HepG2 (cell line): Measurements from ENCODE around the gene KCNE4. TPM values are rescaled to one million over a fixed set of nuclear protein-coding genes. Genes with fewer than 3 reads are reported as not detected.

Experiments
- ATAC-seq: fragments of 200-7000 bp; cut with Tn5 transposase; 3 replicates; pipeline ENCODE4 v1.9.1; 2020; ENCODE audit warnings: mild to moderate bottlenecking, moderate library complexity
- BruUV-seq: library from RNA; stranded (reverse); fragments of 400-500 nt; replicated peaks from 2 replicates; lab custom pipeline; 2021; lab: Mats Ljungman, UMichigan
- CTCF ChIA-PET: fragments of 300-600 bp; formaldehyde crosslinking; extraction: SDS; loops from one replicate; lab custom pipeline; 2021; ENCODE audit warnings: low total read pairs, inconsistent platforms, low intra/inter-chr PET ratio; lab: Yijun Ruan, JAX
- POLR2A ChIA-PET: fragments of 350-600 bp; sonication (Branson Sonifier 250); formaldehyde crosslinking; loops from one replicate; lab custom pipeline; 2020; ENCODE audit warnings: antibody characterized with exemption, inconsistent platforms; lab: Yijun Ruan, JAX
- DNase-seq: peaks from one replicate; pipeline ENCODE4 v3.0.0-alpha.2; 2015; ENCODE audit warnings: low spot score
- FAIRE-seq: peaks from 3 replicates; lab custom pipeline; 2011; peaks lifted over from hg19 to GRCh38; lab: Jason Lieb, UNC
- H2AFZ ChIP-seq: one replicate; pipeline ENCODE4 v1.6.1; 2011; ENCODE audit warnings: low read length, inconsistent platforms
- H3K27ac ChIP-seq: fragments of 300-600 bp; 3 replicates; pipeline ENCODE4 v1.8.0; 2011; ENCODE audit warnings: mixed run types, mild to moderate bottlenecking, mixed read lengths, low read length, inconsistent platforms; ENCODE audit not compliant: insufficient read depth; ENCODE audit errors: extremely low read length
- H3K27me3 ChIP-seq, 2 experiments: fragments of 200-600 bp in 1 of 2; 2 replicates in 1 of 2; 3 replicates in 1 of 2; pipeline versions ENCODE4 v1.6.0 to v1.8.0; 2011; ENCODE audit warnings: low read length in 2 of 2, mild to moderate bottlenecking in 2 of 2, moderate library complexity in 2 of 2, inconsistent platforms in 1 of 2; ENCODE audit not compliant: insufficient read depth in 2 of 2, control insufficient read depth in 1 of 2
- H3K36me3 ChIP-seq, 2 experiments: fragments of 200-600 bp in 1 of 2; replicated peaks in 1 of 2; 2 replicates in 1 of 2; 3 replicates in 1 of 2; pipeline versions ENCODE4 v1.5.1 to v1.8.0; 2011; ENCODE audit warnings: low read length in 2 of 2, inconsistent platforms in 1 of 2; ENCODE audit not compliant: insufficient read depth in 2 of 2, control insufficient read depth in 1 of 2
- H3K4me1 ChIP-seq: 2 replicates; pipeline ENCODE4 v1.5.1; 2012; ENCODE audit warnings: low read length, inconsistent platforms; ENCODE audit not compliant: insufficient read depth
- H3K4me2 ChIP-seq: 2 replicates; pipeline ENCODE4 v1.6.0; 2011; ENCODE audit warnings: low read depth, low read length, inconsistent platforms
- H3K4me3 ChIP-seq, 3 experiments: fragments of 200-600 bp in 1 of 3; sonication (generic), shearing (Covaris generic) in 1 of 3; replicated peaks in 1 of 3; 2 replicates each; pipeline ENCODE4 v1.5.1; 2011 to 2016; ENCODE audit warnings: low read length in 3 of 3, inconsistent platforms in 2 of 3, low read depth in 2 of 3, mild to moderate bottlenecking in 2 of 3, control low read depth in 1 of 3, mixed read lengths in 1 of 3; ENCODE audit not compliant: insufficient read depth in 1 of 3
- H3K79me2 ChIP-seq: one replicate; pipeline ENCODE4 v1.6.1; 2011; ENCODE audit warnings: low read length, inconsistent platforms; ENCODE audit not compliant: insufficient read depth
- H3K9ac ChIP-seq: 2 replicates; pipeline ENCODE4 v1.6.0; 2011; ENCODE audit warnings: mild to moderate bottlenecking, low read depth, low read length, inconsistent platforms; ENCODE audit not compliant: insufficient read depth
- H3K9me3 ChIP-seq: 2 replicates; pipeline ENCODE4 v1.5.1; 2012; ENCODE audit warnings: mild to moderate bottlenecking, low read length
- H4K20me1 ChIP-seq: 2 replicates; pipeline ENCODE4 v1.6.0; 2011; ENCODE audit warnings: inconsistent platforms, mild to moderate bottlenecking, low read length, moderate library complexity; ENCODE audit not compliant: insufficient read depth
- DNMT3B ChIP-seq: conservative IDR thresholded peaks from 2 replicates; pipeline ENCODE4 v1.6.1; 2016; ENCODE audit warnings: missing biosample characterization, control low read depth
- ISL2 ChIP-seq: sonication (generic); formaldehyde crosslinking; IDR thresholded peaks from 2 replicates; pipeline ENCODE4 v1.5.0; 2020; ENCODE audit warnings: missing genetic modification reagents
- MEF2D ChIP-seq: sonication (generic); formaldehyde crosslinking; IDR thresholded peaks from 2 replicates; pipeline ENCODE4 v1.5.1; 2020; ENCODE audit warnings: mild to moderate bottlenecking, missing genetic modification reagents
- PAWR ChIP-seq: sonication (generic); formaldehyde crosslinking; IDR thresholded peaks from 2 replicates; pipeline ENCODE4 v1.4.0; 2020; ENCODE audit warnings: missing genetic modification reagents, mild to moderate bottlenecking, borderline replicate concordance
- POGK ChIP-seq: sonication (generic); formaldehyde crosslinking; conservative IDR thresholded peaks from 2 replicates; pipeline ENCODE4 v1.8.0; 2022; ENCODE audit warnings: mild to moderate bottlenecking, moderate library complexity, missing genetic modification reagents
- PREB ChIP-seq: sonication (generic); formaldehyde crosslinking; IDR thresholded peaks from 2 replicates; pipeline ENCODE4 v1.4.0; 2020; ENCODE audit warnings: missing genetic modification reagents
- TBL1XR1 ChIP-seq: fragments of 150-350 bp; IDR thresholded peaks from 2 replicates; pipeline ENCODE4 v1.6.1; 2014; ENCODE audit warnings: borderline replicate concordance, low read length; ENCODE audit not compliant: partially characterized antibody
- ZFP1 ChIP-seq: IDR thresholded peaks from 2 replicates; pipeline ENCODE4 v1.6.1; 2016
- ZNF326 ChIP-seq: sonication (generic); formaldehyde crosslinking; IDR thresholded peaks from 2 replicates; pipeline ENCODE4 v1.4.0; 2020; ENCODE audit warnings: missing genetic modification reagents, borderline replicate concordance
- ZNF407 ChIP-seq: sonication (generic); formaldehyde crosslinking; IDR thresholded peaks from one replicate; pipeline ENCODE4 v1.5.1; 2020; ENCODE audit warnings: mild to moderate bottlenecking, missing genetic modification reagents; ENCODE audit errors: not compliant biosample characterization
- ZNF800 ChIP-seq: sonication (generic); formaldehyde crosslinking; IDR thresholded peaks from 2 replicates; pipeline ENCODE4 v1.4.0; 2020; ENCODE audit warnings: missing genetic modification reagents
- ZNF841 ChIP-seq: sonication (generic); formaldehyde crosslinking; IDR thresholded peaks from 2 replicates; pipeline ENCODE4 v1.8.1; 2023; ENCODE audit warnings: missing genetic modification reagents, borderline replicate concordance
- WGBS: methylation state at CpG from one replicate; pipeline ENCODE4 v1.1.6; 2017; ENCODE audit warnings: low lambda C conversion rate; 5-methylcytosine and 5-hydroxymethylcytosine counted together
- in situ Hi-C: cut with HindIII; loops from 2 replicates; pipeline ENCODE4 v1.10.0; 2017; ENCODE audit warnings: low pct_unique_long_range_greater_than_20kb; ENCODE audit not compliant: extremely low pct_ligation_motif_present
- intact Hi-C: fragments of 100-400 bp; cut with micrococcal nuclease; formaldehyde crosslinking; loops from one replicate; pipeline ENCODE4 v1.10.0; 2022; ENCODE audit not compliant: unreplicated experiment
- polyA plus RNA-seq, 8 experiments: library from polyadenylated mRNA; depleted of rRNA in 3 of 8; stranded (reverse) in 7 of 8; unstranded in 1 of 8; fragments of >200 nt; fragmentation: Illumina TruSeq in 4 of 8; extraction: Trizol in 4 of 8; gene quantifications; 2 replicates each; pipeline versions ENCODE4 v1.2.1 to v1.2.3, GENCODE V29; 2011 to 2016; ENCODE audit warnings: low read depth in 4 of 8, missing spikeins in 1 of 8, mixed read lengths in 1 of 8; ENCODE audit not compliant: insufficient read depth in 1 of 8
- total RNA-seq, 5 experiments: library from RNA; depleted of rRNA; stranded (reverse); fragments of >200 nt; fragmentation: Illumina TruSeq; extraction: Trizol; gene quantifications; 2 replicates each; pipeline ENCODE4 v1.2.3, GENCODE V29; 2016; ENCODE audit warnings: low read depth in 1 of 5

The KCNE4 gene
- total and polyA plus RNA-seq, 2 of the 13 experiments (the other 11 are each of a cell fraction or from before 2014, with no cell fraction given) = not detected

GRCh38 chr2:223082706-223083105 lies 30.7 kb downstream of the KCNE4 start:
- H3K4me3 ChIP-seq = no peak overlapping the region
- ChIA-PET POLR2A (no interaction called here), CTCF (no interaction called here)
- TF ChIP-seq MEF2D (CRISPR knock-in tag) (no peak), ZNF407 (CRISPR knock-in tag) (no peak), ZFP1 (CRISPR knock-in tag) (no peak), ZNF841 (CRISPR knock-in tag) (no peak), ZNF800 (no peak), PAWR (no peak), POGK (CRISPR knock-in tag) (no peak), TBL1XR1 (no peak), PREB (CRISPR knock-in tag) (no peak), ISL2 (CRISPR knock-in tag) (no peak), DNMT3B (CRISPR knock-in tag) (no peak), ZNF326 (CRISPR knock-in tag) (no peak)

More at GRCh38 chr2:223082706-223083105, 30.7 kb downstream of the KCNE4 start:
- H3K27me3 ChIP-seq = peaks cover 0 to 11% of the 10 kb centered on the region in 2 experiments; a peak in 3 of 5 replicates
- in situ Hi-C loops (loop anchor here (25.0 kb wide), 1 partner anchor 395 kb away; no protein-coding TSS in a partner anchor), intact Hi-C loops (no loop called here)
- H3K9me3 ChIP-seq = no peaks in the 10 kb centered on the region
- ATAC-seq = no peak
- WGBS = 2% methylated on average over 2 of the region's 2 CpGs
- H4K20me1 ChIP-seq = no peaks in the 10 kb centered on the region
- FAIRE-seq = no peak
- H3K27ac ChIP-seq = no peak overlapping the region
- H3K4me1 ChIP-seq = no peaks in the 10 kb centered on the region
- H3K9ac ChIP-seq = no peak overlapping the region
- no TSS peak for BruUV-seq
- H2AFZ ChIP-seq = no peak overlapping the region
- no peak for DNase-seq
- H3K79me2 ChIP-seq = no peaks in the 10 kb centered on the region
- H3K36me3 ChIP-seq = no peaks in the 10 kb centered on the region
- H3K4me2 ChIP-seq = no peak overlapping the region
